PC-3 (cell line): ENCODE results near the gene C12orf60. TPM values are rescaled to one million over a fixed set of nuclear protein-coding genes. Genes with fewer than 3 reads are reported as not detected.

ENCODE experiments used
- ATAC-seq: fragments of 200-7000 bp; cut with Tn5 transposase; 2 replicates; pipeline ENCODE4 v1.9.1; 2020; ENCODE audit warnings: mild to moderate bottlenecking, moderate library complexity
- BruUV-seq: library from RNA; stranded (reverse); fragments of 400-500 nt; replicated peaks from 2 replicates; lab custom pipeline; 2021; lab: Mats Ljungman, UMichigan
- CTCF ChIA-PET: fragments of 300-600 bp; sonication (Branson Sonifier 250); formaldehyde crosslinking; loops from one replicate; lab custom pipeline; 2022; ENCODE audit warnings: antibody characterized with exemption; lab: Charles Lee
- POLR2A ChIA-PET: fragments of 300-600 bp; sonication (Branson Sonifier 250); formaldehyde crosslinking; loops from one replicate; lab custom pipeline; 2022; ENCODE audit warnings: antibody characterized with exemption; ENCODE audit not compliant: unreplicated experiment; lab: Charles Lee
- DNase-seq: peaks from one replicate; pipeline ENCODE4 v3.0.0-alpha.2; 2015
- H2AFZ ChIP-seq: fragments of 300-600 bp; sonication (generic); 2 replicates; pipeline ENCODE4 v1.6.0; 2016; ENCODE audit warnings: antibody characterized with exemption, low read length
- H3F3A ChIP-seq: fragments of 300-600 bp; sonication (generic); one replicate; pipeline ENCODE4 v1.6.0; 2017; ENCODE audit warnings: antibody characterized with exemption, low read length, control low read depth, mild to moderate bottlenecking; ENCODE audit not compliant: unreplicated experiment
- H3K27ac ChIP-seq: fragments of 300-600 bp; sonication (generic); 2 replicates; pipeline ENCODE4 v1.5.1; 2016; ENCODE audit warnings: mild to moderate bottlenecking, low read length
- H3K27me3 ChIP-seq: fragments of 300-600 bp; sonication (generic); 2 replicates; pipeline ENCODE4 v1.6.1; 2016; ENCODE audit warnings: low read length, mixed read lengths
- H3K36me3 ChIP-seq: fragments of 300-600 bp; sonication (generic); 2 replicates; pipeline ENCODE4 v1.6.1; 2016; ENCODE audit warnings: low read depth, mixed run types, low read length, mixed read lengths
- H3K4me1 ChIP-seq: fragments of 300-600 bp; sonication (generic); 2 replicates; pipeline ENCODE4 v1.5.1; 2016; ENCODE audit warnings: low read length; ENCODE audit not compliant: insufficient read depth
- H3K4me2 ChIP-seq: fragments of 300-600 bp; sonication (generic); 2 replicates; pipeline ENCODE4 v1.6.0; 2016; ENCODE audit warnings: low read length
- H3K4me3 ChIP-seq: fragments of 300-600 bp; sonication (generic); 2 replicates; pipeline ENCODE4 v1.5.1; 2016; ENCODE audit warnings: mild to moderate bottlenecking, low read length, mixed read lengths
- H3K79me2 ChIP-seq: fragments of 300-600 bp; sonication (generic); 2 replicates; pipeline ENCODE4 v1.6.1; 2017; ENCODE audit warnings: low read length, mixed read lengths
- H3K9ac ChIP-seq: fragments of 300-600 bp; sonication (generic); 2 replicates; pipeline ENCODE4 v1.6.0; 2016; ENCODE audit warnings: mild to moderate bottlenecking, low read length
- H3K9me2 ChIP-seq: fragments of 300-600 bp; sonication (generic); replicated peaks from 2 replicates; pipeline ENCODE4 v1.6.1; 2016; ENCODE audit warnings: mixed run types, low read length, mixed read lengths
- H3K9me3 ChIP-seq: fragments of 300-600 bp; sonication (generic); 2 replicates; pipeline ENCODE4 v1.6.1; 2016; ENCODE audit warnings: low read length, mixed read lengths
- H4K20me1 ChIP-seq: fragments of 300-600 bp; sonication (generic); 2 replicates; pipeline ENCODE4 v1.6.1; 2016; ENCODE audit warnings: low read length, mixed read lengths
- EZH2 ChIP-seq: fragments of 300-600 bp; sonication (generic); IDR thresholded peaks from one replicate; pipeline ENCODE4 v1.6.1; 2017; ENCODE audit warnings: antibody characterized with exemption, mild to moderate bottlenecking, low read length; ENCODE audit not compliant: unreplicated experiment
- EZH2phosphoT487 ChIP-seq: fragments of 300-600 bp; sonication (generic); IDR thresholded peaks from 2 replicates; pipeline ENCODE4 v1.6.1; 2018; ENCODE audit warnings: mild to moderate bottlenecking, antibody characterized with exemption, low read length, borderline replicate concordance
- intact Hi-C: fragments of 100-400 bp; cut with micrococcal nuclease; formaldehyde crosslinking; loops from 2 replicates; pipeline ENCODE4 v1.9.0; 2023
- total RNA-seq: library from RNA; depleted of rRNA; stranded (reverse); fragments of >200 nt; gene quantifications from 2 replicates; pipeline ENCODE4 v1.2.3, GENCODE V29; 2014
- TF ChIP-seq, protein P1 (sequence below): fragments of 300-600 bp; sonication (generic); conservative IDR thresholded peaks from 2 replicates; pipeline ENCODE4 v1.5.1; 2017; ENCODE audit warnings: antibody characterized with exemption, low read depth, mild to moderate bottlenecking, low read length

The C12orf60 gene
- total RNA-seq, 1 experiment from 2014 or later, result 0.47 TPM

DNA sequence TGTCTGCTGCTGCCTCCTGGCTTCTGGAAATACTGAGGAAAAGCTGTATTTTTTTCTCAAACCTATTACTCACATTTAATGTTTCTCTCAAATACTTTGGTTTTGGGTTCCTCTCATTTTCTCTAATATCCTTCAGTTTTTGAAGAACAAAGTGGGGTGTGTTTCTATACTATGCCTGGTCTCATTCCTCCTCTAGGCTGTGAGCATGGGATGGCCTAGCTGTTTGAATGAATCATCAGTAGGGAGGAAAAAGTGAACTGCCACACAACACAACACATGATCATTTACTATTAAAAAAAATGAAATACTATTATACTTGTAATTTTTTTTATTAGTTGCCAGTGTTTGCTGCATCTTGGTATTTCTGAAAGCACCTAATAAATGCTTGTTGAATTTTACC is 21.8 kb downstream of the C12orf60 start:
- Histone ChIP-seq H3K27ac (no peak overlapping the region), H3F3A (no peaks in the 10 kb centered on the region), H4K20me1 (no peaks in the 10 kb centered on the region), H2AFZ (no peak overlapping the region), H3K9me3 (no peaks in the 10 kb centered on the region), H3K36me3 (no peaks in the 10 kb centered on the region), H3K4me1 (no peaks in the 10 kb centered on the region), H3K9ac (no peak overlapping the region), H3K27me3 (no peaks in the 10 kb centered on the region), H3K4me2 (no peak overlapping the region), H3K9me2 (no peaks in the 10 kb centered on the region), H3K4me3 (no peak overlapping the region), H3K79me2 (no peaks in the 10 kb centered on the region)
- no TSS peak for BruUV-seq
- TF ChIP-seq, protein P1, sequence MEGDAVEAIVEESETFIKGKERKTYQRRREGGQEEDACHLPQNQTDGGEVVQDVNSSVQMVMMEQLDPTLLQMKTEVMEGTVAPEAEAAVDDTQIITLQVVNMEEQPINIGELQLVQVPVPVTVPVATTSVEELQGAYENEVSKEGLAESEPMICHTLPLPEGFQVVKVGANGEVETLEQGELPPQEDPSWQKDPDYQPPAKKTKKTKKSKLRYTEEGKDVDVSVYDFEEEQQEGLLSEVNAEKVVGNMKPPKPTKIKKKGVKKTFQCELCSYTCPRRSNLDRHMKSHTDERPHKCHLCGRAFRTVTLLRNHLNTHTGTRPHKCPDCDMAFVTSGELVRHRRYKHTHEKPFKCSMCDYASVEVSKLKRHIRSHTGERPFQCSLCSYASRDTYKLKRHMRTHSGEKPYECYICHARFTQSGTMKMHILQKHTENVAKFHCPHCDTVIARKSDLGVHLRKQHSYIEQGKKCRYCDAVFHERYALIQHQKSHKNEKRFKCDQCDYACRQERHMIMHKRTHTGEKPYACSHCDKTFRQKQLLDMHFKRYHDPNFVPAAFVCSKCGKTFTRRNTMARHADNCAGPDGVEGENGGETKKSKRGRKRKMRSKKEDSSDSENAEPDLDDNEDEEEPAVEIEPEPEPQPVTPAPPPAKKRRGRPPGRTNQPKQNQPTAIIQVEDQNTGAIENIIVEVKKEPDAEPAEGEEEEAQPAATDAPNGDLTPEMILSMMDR, result no peak
- DNase-seq, result no peak
- intact Hi-C loops, result no loop called here
- ChIA-PET CTCF (interaction anchor here (0.7 kb wide), 1 partner anchor 14 kb away, joined by 4 read pairs; no protein-coding TSS in a partner anchor), POLR2A (no interaction called here)
- ATAC-seq, result no peak

DNA sequence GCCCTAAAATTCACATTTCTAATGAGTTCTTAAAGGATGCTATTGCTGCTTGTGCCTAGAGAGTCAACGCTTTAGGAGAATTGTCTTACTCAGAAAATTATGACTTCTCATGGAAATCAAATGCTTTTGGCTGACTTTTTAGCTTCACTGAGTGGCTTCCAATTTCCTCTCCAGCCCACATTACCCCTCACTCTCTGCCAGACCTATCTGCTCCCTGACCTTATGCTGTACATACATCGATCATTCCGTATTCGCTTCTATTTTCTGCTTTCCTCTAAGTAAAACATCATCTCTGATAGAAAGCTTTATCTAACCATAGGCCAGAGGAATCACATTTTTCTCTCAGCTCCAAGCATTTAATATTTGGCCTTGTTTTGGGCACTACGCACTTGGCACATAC is 23.0 kb downstream of the C12orf60 start:
- Histone ChIP-seq H4K20me1 (no peaks in the 10 kb centered on the region), H3K27ac (no peak overlapping the region), H3K27me3 (no peaks in the 10 kb centered on the region), H3K4me1 (no peaks in the 10 kb centered on the region), H3K9me2 (no peaks in the 10 kb centered on the region), H3K79me2 (no peaks in the 10 kb centered on the region), H3K9me3 (no peaks in the 10 kb centered on the region), H3K4me2 (no peak overlapping the region), H3K9ac (no peak overlapping the region), H3K36me3 (no peaks in the 10 kb centered on the region), H2AFZ (no peak overlapping the region), H3F3A (no peaks in the 10 kb centered on the region), H3K4me3 (no peak overlapping the region)
- DNase-seq (no peak), ATAC-seq (no peak)
- intact Hi-C loops, result no loop called here
- no TSS peak for BruUV-seq
- ChIA-PET CTCF (no interaction called here), POLR2A (no interaction called here)
- TF ChIP-seq, protein P1, result no peak
- TF ChIP-seq EZH2 (no peak), EZH2phosphoT487 (no peak)

DNA sequence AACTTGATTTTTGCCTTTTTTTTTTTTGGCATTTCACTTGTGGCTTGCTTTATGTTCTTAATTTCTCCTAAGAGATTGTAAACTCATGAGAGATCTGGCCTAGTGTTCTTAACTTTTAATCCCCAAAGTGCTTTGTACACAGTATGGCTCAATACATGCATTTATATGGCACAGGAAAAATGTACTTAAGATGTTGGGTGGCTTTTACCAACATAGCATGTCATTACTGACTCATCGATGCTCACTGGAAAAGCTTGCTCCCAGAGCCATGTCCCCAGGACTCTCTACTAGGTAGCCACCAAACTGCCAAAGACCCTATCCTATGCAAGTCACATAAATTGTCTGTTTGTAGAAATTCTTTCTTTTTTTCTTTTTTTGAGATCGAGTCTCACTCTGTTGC is 23.6 kb downstream of the C12orf60 start:
- no peak for TF ChIP-seq EZH2
- no peak for TF ChIP-seq EZH2phosphoT487
- TF ChIP-seq, protein P1, result no peak
- Histone ChIP-seq H3K9ac (no peak overlapping the region), H3K9me3 (no peaks in the 10 kb centered on the region), H3F3A (no peaks in the 10 kb centered on the region), H3K4me3 (no peak overlapping the region), H4K20me1 (no peaks in the 10 kb centered on the region), H3K36me3 (no peaks in the 10 kb centered on the region), H3K4me1 (no peaks in the 10 kb centered on the region), H2AFZ (no peak overlapping the region), H3K9me2 (no peaks in the 10 kb centered on the region), H3K27me3 (no peaks in the 10 kb centered on the region), H3K79me2 (no peaks in the 10 kb centered on the region), H3K4me2 (no peak overlapping the region), H3K27ac (no peak overlapping the region)
- BruUV-seq, result no TSS peak
- DNase-seq (peak; percentile 51), ATAC-seq (no peak)
- ChIA-PET POLR2A (no interaction called here), CTCF (no interaction called here)
- intact Hi-C loops, result no loop called here
